ENCODE data around the gene CPEB1. TPM values are rescaled to one million over a fixed set of nuclear protein-coding genes. Genes with fewer than 3 reads are reported as not detected.

Gene CPEB1
- total RNA-seq, 1 experiment from 2014 or later: 1.0 TPM

- Histone ChIP-seq H3K18ac (ENCODE audit: insufficient read length, low read depth, low read length) (no peak overlapping the region), H3K27me3 (ENCODE audit: insufficient read depth, low read length) (no peaks in the 10 kb centered on the region), H4K8ac (replicated peaks; ENCODE audit: insufficient read length, low read depth, low read length) (no peak overlapping the region), H3K79me1 (ENCODE audit: insufficient read depth, low read depth, low read length, poor library complexity, severe bottlenecking) (no peaks in the 10 kb centered on the region), H2BK120ac (ENCODE audit: low read depth, low read length, poor library complexity, severe bottlenecking) (no peak overlapping the region), H3K23ac (ENCODE audit: insufficient read length, low read depth, low read length) (no peak overlapping the region), H2BK15ac (ENCODE audit: low read depth, low read length) (no peak overlapping the region), H4K5ac (ENCODE audit: insufficient read length, low read depth, low read length) (no peak overlapping the region), H2BK20ac (ENCODE audit: low read depth, low read length, poor library complexity, severe bottlenecking) (no peak overlapping the region), H4K91ac (ENCODE audit: insufficient read length, low read depth, low read length) (no peak overlapping the region), H2AFZ (ENCODE audit: low read length) (no peak overlapping the region), H3K4me2 (ENCODE audit: insufficient read depth, insufficient read length, low read length) (no peak overlapping the region), H3K56ac (ENCODE audit: insufficient read length, low read depth, low read length) (no peak overlapping the region), H4K20me1 (ENCODE audit: control insufficient read depth, insufficient read depth, insufficient read length) (no peaks in the 10 kb centered on the region), H2BK5ac (ENCODE audit: insufficient read length, low read length) (no peak overlapping the region), H3K9ac (ENCODE audit: extremely low read depth, insufficient read length, low read length) (no peak overlapping the region), H3K4me1 (ENCODE audit: insufficient read depth, low read length) (no peaks in the 10 kb centered on the region), H2BK12ac (ENCODE audit: insufficient read length, low read depth, low read length) (no peak overlapping the region), H3T11ph (ENCODE audit: low read length) (no peak overlapping the region), H3K14ac (ENCODE audit: insufficient read depth, low read length) (no peak overlapping the region), H2AK5ac (ENCODE audit: insufficient read length, low read length) (no peak overlapping the region), H3K23me2 (ENCODE audit: insufficient read length, low read depth, low read length, poor library complexity, severe bottlenecking) (no peaks in the 10 kb centered on the region), H3K79me2 (ENCODE audit: insufficient read depth, low read length) (no peaks in the 10 kb centered on the region), H3K4ac (ENCODE audit: low read depth, low read length) (no peak overlapping the region), H3K9me3 (ENCODE audit: control insufficient read depth, low read depth, low read length) (no peaks in the 10 kb centered on the region), H3K27ac (ENCODE audit: insufficient read length, low read depth, low read length) (no peak overlapping the region)
- DNase-seq: no peak
- Mint-ChIP-seq H3K27ac (no peak overlapping the region), H3K4me1 (peaks cover 4 to 5% of the 10 kb centered on the region in 2 experiments), H3K4me3 (no peak overlapping the region), H3K27me3 (ENCODE audit: low read depth) (peaks cover 31% of the 10 kb centered on the region), H3K9me3 (no peaks in the 10 kb centered on the region), H3K36me3 (ENCODE audit: insufficient read depth in 1 of 3, low read depth in 3 of 3) (no peaks in the 10 kb centered on the region; a peak in 1 of 7 replicates)
- TF ChIP-seq CTCF (conservative IDR thresholded peaks at IDR 0.05): no peak
- WGBS (ENCODE audit: extremely low coverage, insufficient read length, low lambda C conversion rate): no CpG with 5 or more reads among the region's 1 CpG
Observed at GRCh38 chr15:82660378-82660777, 13.2 kb upstream of the CPEB1 start.

Measured in H9 (cell line).